Tibial nerve (tissue), 4 donors: ENCODE results near the gene COL4A3. TPM values are rescaled to one million over a fixed set of nuclear protein-coding genes. Genes with fewer than 3 reads are reported as not detected.
"Not testable (repeated sequence)": the region's sequence is repeated elsewhere in the genome, so short reads cannot be mapped to it uniquely, and the experiment has no call there.

ENCODE experiments used
- DNase-seq, 2 donors: peaks; one replicate each; pipeline ENCODE4 v3.0.0-alpha.2; 2019; ENCODE audit warnings: low spot score in 2 of 2
- H3K27ac ChIP-seq, 4 donors: fragments of 200-600 bp; sonication (generic) in 3 of 4; one replicate each; pipeline ENCODE4 v1.5.1; 2017 to 2019; ENCODE audit warnings: mild to moderate bottlenecking in 1 of 4
- H3K27me3 ChIP-seq, 2 donors: fragments of 200-600 bp; sonication (generic) in 1 of 2; one replicate each; pipeline versions ENCODE4 v1.5.1 to v1.6.0; 2017 to 2019
- H3K36me3 ChIP-seq, 3 donors: fragments of 200-600 bp; sonication (generic); one replicate each; pipeline ENCODE4 v1.5.1; 2018 to 2019
- H3K4me1 ChIP-seq, 4 donors: fragments of 200-600 bp; sonication (generic) in 3 of 4; one replicate each; pipeline ENCODE4 v1.5.1; 2017 to 2019
- H3K4me3 ChIP-seq, 4 donors: fragments of 200-600 bp; sonication (generic) in 3 of 4; one replicate each; pipeline ENCODE4 v1.5.1; 2017 to 2019; ENCODE audit warnings: mild to moderate bottlenecking in 1 of 4, moderate library complexity in 1 of 4
- H3K9me3 ChIP-seq, 4 donors: fragments of 200-600 bp; sonication (generic) in 3 of 4; one replicate each; pipeline ENCODE4 v1.5.1; 2017 to 2019
- CTCF ChIP-seq, 5 experiments: fragments of 200-600 bp in 3 of 5; fragments of 450-650 bp in 2 of 5; sonication (generic) in 3 of 5; IDR thresholded peaks; one replicate each; pipeline ENCODE4 v1.5.1; 2016 to 2019; ENCODE audit warnings: antibody characterized with exemption in 5 of 5, mild to moderate bottlenecking in 3 of 5, moderate library complexity in 2 of 5
- EP300 ChIP-seq, 2 donors: sonication (generic); formaldehyde crosslinking; IDR thresholded peaks; one replicate each; pipeline ENCODE4 v1.6.1; 2017; ENCODE audit warnings: antibody characterized with exemption in 2 of 2, mild to moderate bottlenecking in 1 of 2
- POLR2A ChIP-seq, 2 donors: fragments of 450-650 bp; IDR thresholded peaks; one replicate each; pipeline ENCODE4 v1.6.1; 2017; ENCODE audit warnings: antibody characterized with exemption in 2 of 2, mild to moderate bottlenecking in 2 of 2, moderate library complexity in 2 of 2
- WGBS, 2 donors: methylation state at CpG; one replicate each; pipeline ENCODE4 v1.1.5; 2018; 5-methylcytosine and 5-hydroxymethylcytosine counted together
- total RNA-seq, 4 donors: library from RNA; depleted of rRNA; stranded (reverse); fragments of >200 nt; gene quantifications; one replicate each; pipeline ENCODE4 v1.1.0, GENCODE V29; 2016

Gene COL4A3
- total RNA-seq, 4 donors from 2014 or later: 3.9 to 8.6 (median 7.6) TPM

GRCh38 chr2:227221120-227221519, 56.7 kb downstream of the COL4A3 start:
- Histone ChIP-seq H3K4me3 (no peak overlapping the region), H3K9me3 (no peaks in the 10 kb centered on the region), H3K36me3 (no peaks in the 10 kb centered on the region), H3K27me3 (no peaks in the 10 kb centered on the region), H3K27ac (no peak overlapping the region), H3K4me1 (no peaks in the 10 kb centered on the region)
- DNase-seq: no peak
- TF ChIP-seq EP300 (IDR thresholded peaks at IDR 0.05) (no peak), CTCF (IDR thresholded peaks at IDR 0.05) (no peak), POLR2A (IDR thresholded peaks at IDR 0.05) (no peak)
- WGBS, 2 donors: 89 to 92% methylated on average over 1 of the region's 1 CpG

- no peak for TF ChIP-seq POLR2A (IDR thresholded peaks at IDR 0.05)
- no peak for TF ChIP-seq EP300 (IDR thresholded peaks at IDR 0.05)
- TF ChIP-seq CTCF (IDR thresholded peaks at IDR 0.05): no peak
- no peaks in the 10 kb centered on the region for H3K4me1 ChIP-seq
- no peak overlapping the region for H3K27ac ChIP-seq
- no peaks in the 10 kb centered on the region for H3K27me3 ChIP-seq
- no peak for DNase-seq
- H3K36me3 ChIP-seq: no peaks in the 10 kb centered on the region
- H3K4me3 ChIP-seq: no peak overlapping the region
- no peaks in the 10 kb centered on the region for H3K9me3 ChIP-seq
- 54 to 63% methylated on average over 4 of the region's 4 CpGs for WGBS, 2 donors
Measured at GRCh38 chr2:227222292-227222691, 57.9 kb downstream of the COL4A3 start.

- not testable (repeated sequence) for H3K9me3 ChIP-seq, DNase-seq, H3K27ac ChIP-seq, H3K36me3 ChIP-seq, H3K27me3 ChIP-seq, H3K4me3 ChIP-seq, H3K4me1 ChIP-seq
- 92% methylated on average over 6 of the region's 6 CpGs for WGBS, 2 donors
Measured at GRCh38 chr2:227225641-227226040, 61.2 kb downstream of the COL4A3 start.

GRCh38 chr2:227228061-227228667, 63.7 kb downstream of the COL4A3 start:
- WGBS, 2 donors: 50 to 54% methylated on average over 14 of the region's 14 CpGs
- Histone ChIP-seq H3K9me3 (no peaks in the 10 kb centered on the region), H3K36me3 (no peaks in the 10 kb centered on the region), H3K27me3 (peaks cover 0 to 5% of the 10 kb centered on the region in 2 donors), H3K4me3 (no peak overlapping the region), H3K4me1 (no peaks in the 10 kb centered on the region), H3K27ac (no peak overlapping the region)
- DNase-seq: no peak
- no peak for TF ChIP-seq CTCF (IDR thresholded peaks at IDR 0.05)
- TF ChIP-seq EP300 (IDR thresholded peaks at IDR 0.05): no peak
- TF ChIP-seq POLR2A (IDR thresholded peaks at IDR 0.05): no peak

- DNase-seq: no peak
- Histone ChIP-seq H3K27ac (no peak overlapping the region), H3K4me1 (no peaks in the 10 kb centered on the region), H3K36me3 (no peaks in the 10 kb centered on the region), H3K27me3 (peaks cover 0 to 5% of the 10 kb centered on the region in 2 donors), H3K9me3 (no peaks in the 10 kb centered on the region), H3K4me3 (no peak overlapping the region)
- TF ChIP-seq POLR2A (IDR thresholded peaks at IDR 0.05): no peak
- TF ChIP-seq CTCF (IDR thresholded peaks at IDR 0.05): no peak
- WGBS, 2 donors: 66 to 73% methylated on average over 2 of the region's 2 CpGs
Measured at GRCh38 chr2:227230151-227230550, 65.7 kb downstream of the COL4A3 start.

- Histone ChIP-seq H3K36me3 (no peaks in the 10 kb centered on the region), H3K27me3 (no peaks in the 10 kb centered on the region), H3K27ac (no peak overlapping the region), H3K4me3 (no peak overlapping the region), H3K4me1 (no peaks in the 10 kb centered on the region), H3K9me3 (no peaks in the 10 kb centered on the region)
- no peak for TF ChIP-seq POLR2A (IDR thresholded peaks at IDR 0.05)
- TF ChIP-seq CTCF (IDR thresholded peaks at IDR 0.05): no peak
- no peak for TF ChIP-seq EP300 (IDR thresholded peaks at IDR 0.05)
- 86 to 88% methylated on average over 2 of the region's 2 CpGs for WGBS, 2 donors
- no peak for DNase-seq
Measured at GRCh38 chr2:227234429-227234828, 70.0 kb downstream of the COL4A3 start.
